HG03039 (cell line): ENCODE results near the gene ABHD4.
A peak's percentile ranks its signal among the peaks of the same experiment; 100 is the strongest.
"Not testable (repeated sequence)": the region's sequence is repeated elsewhere in the genome, so short reads cannot be mapped to it uniquely, and the experiment has no call there.

ENCODE experiments used
- ATAC-seq: cut with Tn5 transposase; IDR thresholded peaks from one replicate; pipeline ENCODE4 v1.9.1; 2021; ENCODE audit warnings: mild to moderate bottlenecking, moderate library complexity; ENCODE audit not compliant: unreplicated experiment

The ABHD4 gene

GRCh38 chr14:22588526-22589095 lies 9.5 kb upstream of the ABHD4 start:
- no peak for ATAC-seq

- ATAC-seq = peak; percentile 87
These were observed 8.8 kb upstream of the ABHD4 start, which contains the start of gene DAD1 for GRCh38 chr14:22589096-22589839. DAD1 (minus strand) TSS chr14:22589224; CDS start chr14:22589157, 67 bp downstream.

DNA sequence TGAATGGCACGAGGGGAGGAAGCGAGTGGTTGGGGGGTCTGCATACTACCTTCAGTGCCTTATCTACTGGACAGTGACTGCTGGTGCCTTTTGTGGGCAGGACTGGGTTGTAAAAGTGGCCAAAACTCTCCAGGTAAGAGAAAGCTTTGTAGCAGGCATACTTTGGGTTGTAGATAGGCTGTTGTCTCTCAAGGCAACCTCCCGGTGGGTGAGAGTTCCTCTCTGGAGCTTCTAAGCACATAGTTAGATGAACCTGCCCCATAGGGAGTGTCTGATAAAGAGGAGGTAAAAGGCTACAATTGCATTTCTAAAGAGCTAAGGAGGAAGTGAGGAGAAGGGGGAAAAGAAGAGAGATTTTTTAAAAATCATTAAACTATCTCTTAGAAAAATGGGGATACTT lies 4.9 kb upstream of the ABHD4 start:
- no peak for ATAC-seq

DNA sequence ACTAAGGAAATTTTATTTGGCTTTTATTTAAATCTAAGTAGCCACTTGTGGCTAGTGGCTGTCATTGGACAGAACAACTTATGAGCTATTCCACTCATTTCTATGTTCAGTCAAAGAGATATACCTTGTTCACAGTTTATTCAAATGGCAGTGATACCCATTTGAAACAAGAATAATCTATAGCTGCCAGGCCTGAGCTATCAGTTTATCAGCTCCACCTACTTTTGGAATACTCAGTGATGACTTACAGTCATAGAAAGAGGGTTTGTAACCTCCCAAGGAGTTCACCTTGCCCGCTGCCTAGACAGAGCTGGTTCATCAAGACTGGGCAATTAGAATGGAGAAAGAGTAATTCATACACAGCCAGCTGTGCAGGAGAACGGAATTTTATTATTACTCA lies 4.5 kb upstream of the ABHD4 start:
- ATAC-seq = no peak

GRCh38 chr14:22594156-22594716 lies 3.9 kb upstream of the ABHD4 start:
- no peak for ATAC-seq

- no peak for ATAC-seq
These were observed 1.7 kb upstream of the ABHD4 start for GRCh38 chr14:22596354-22596879.

- no peak for ATAC-seq
These were observed 835 bp upstream of the ABHD4 start for GRCh38 chr14:22597265-22597664.

- no peak for ATAC-seq
These were observed 365 bp upstream of the ABHD4 start for GRCh38 chr14:22597771-22598098.

DNA sequence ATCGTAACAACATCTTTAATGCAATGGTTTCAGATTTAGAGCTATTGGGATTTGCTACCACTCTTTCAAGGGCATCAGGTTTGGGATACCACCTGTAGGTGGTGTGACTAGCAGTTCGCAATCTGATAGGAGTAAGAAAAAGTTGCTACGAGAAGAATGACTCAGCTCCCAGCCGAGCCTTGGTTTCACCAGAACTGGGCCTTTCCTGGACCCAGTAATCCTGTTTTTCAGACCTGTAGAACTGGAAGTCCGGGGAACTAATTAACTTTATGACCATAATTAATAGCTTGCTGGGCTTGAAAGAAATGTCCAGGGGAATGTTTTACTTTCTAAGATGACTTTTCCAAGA lies 770 bp downstream of the ABHD4 start:
- ATAC-seq = no peak

GRCh38 chr14:22599349-22599748 lies 1.2 kb downstream of the ABHD4 start:
- ATAC-seq = no peak

- ATAC-seq = no peak
These were observed 1.9 kb downstream of the ABHD4 start for GRCh38 chr14:22600027-22600426.

DNA sequence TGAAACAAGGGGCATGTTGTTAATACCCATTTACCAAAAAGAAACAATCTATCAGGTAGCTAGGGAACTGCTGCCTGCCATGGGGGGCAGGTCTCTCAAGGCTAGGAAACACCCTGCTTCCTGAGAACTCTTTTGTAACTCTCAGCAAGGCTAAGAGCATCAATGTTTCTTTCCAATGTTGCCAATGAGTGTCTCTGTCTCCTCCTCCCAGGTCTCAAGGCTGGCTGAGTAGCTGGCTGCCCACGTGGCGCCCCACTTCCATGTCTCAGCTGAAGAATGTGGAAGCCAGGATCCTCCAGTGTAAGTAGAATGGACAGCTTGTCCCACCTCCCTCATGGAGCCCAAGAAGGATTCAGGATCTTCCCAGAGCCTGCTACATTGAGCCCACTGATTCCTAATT lies 3.4 kb downstream of the ABHD4 start:
- ATAC-seq = no peak

DNA sequence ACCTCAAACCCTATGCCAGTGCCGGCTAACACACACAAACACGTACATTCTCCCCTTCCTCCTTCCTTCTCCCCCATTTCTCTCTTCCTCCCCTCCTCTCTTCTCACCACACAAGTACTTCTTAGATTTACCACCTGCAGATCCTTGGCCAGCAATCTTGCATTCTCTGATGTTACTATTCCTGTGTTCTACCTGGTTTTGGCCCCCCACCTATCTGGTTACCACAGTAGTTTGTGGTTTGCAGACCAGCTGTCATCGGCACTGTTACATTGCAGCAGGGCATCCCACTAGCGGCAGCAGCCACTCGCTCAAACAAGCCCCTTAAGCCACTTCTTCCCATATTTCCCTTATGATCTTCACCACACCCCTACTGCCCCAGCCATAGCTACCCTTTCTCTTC lies 3.9 kb downstream of the ABHD4 start:
- ATAC-seq = no peak

DNA sequence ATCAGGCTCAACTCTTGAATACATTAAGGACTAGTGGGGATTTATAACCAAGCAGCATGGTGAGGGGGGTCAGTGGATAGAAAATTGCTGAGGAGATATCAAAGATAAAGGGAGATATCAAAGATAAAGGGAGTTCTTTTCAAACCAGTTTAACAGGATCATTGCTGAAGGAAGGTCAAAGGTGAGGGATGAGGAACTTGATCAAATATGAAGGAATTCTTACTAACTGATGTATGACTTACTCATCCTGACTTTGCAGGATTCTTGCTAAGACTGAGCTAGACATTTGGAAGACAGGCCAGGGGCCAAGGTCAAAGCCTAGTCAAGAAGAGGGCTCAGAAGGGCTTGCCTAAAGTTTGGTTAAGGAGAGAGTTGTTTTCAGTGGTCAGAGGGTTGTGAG lies 4.8 kb downstream of the ABHD4 start:
- ATAC-seq = no peak

DNA sequence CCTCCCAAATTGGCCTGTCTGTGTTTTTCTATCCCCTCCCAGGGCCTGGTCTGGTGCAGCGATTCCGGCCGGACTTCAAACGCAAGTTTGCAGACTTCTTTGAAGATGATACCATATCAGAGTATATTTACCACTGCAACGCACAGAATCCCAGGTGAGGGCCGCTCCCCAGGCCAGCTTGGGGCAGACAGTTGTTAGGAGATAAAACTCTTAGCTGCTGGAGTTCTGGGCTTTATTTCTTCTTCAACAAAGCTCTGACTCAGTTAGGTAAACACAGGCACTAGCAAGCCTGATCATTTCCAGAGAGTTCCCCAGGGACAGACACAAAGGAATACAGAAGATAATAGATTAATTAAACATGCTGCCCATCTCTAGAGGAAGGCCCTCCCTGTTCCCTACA lies 8.3 kb downstream of the ABHD4 start:
- no peak for ATAC-seq

DNA sequence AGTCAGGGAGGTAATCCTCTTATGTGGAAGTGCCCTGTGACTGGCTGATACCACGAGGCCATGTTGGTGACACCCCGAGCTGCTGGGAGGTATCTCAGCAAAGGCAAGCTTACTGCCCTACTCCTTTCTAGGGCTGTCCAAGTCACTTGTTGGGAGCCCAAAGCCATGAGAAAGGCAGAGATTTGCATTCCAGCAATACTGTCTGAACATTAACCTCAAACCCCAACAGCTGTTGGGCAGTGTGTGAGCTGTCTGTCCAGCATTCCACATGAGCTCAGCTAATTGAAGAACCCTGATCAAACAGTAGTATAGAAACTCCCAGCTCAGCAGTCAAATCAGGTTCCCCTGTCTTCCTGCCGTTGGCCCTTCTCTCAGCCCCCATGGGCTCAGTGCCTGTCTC lies 9.2 kb downstream of the ABHD4 start:
- ATAC-seq = no peak

DNA sequence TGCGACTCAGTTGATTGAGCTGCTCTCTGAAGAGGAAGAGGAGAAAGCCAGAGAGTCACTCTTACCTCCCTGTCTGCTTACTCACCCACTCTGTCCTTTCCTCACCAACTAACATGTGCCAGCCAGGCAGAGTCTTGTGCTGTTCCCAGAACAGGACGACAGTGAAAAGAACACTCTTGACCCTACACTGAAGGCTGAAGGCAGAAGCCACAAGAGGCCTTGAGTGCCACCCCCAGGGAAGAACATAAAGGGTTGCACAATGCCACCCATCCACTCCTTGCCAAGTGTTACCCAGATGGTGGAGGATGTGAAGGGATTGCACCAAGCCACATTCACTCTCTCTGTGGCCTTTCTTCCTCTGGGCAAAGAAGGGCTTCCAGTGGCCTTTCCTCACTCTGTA lies 12.8 kb downstream of the ABHD4 start:
- ATAC-seq = no peak

DNA sequence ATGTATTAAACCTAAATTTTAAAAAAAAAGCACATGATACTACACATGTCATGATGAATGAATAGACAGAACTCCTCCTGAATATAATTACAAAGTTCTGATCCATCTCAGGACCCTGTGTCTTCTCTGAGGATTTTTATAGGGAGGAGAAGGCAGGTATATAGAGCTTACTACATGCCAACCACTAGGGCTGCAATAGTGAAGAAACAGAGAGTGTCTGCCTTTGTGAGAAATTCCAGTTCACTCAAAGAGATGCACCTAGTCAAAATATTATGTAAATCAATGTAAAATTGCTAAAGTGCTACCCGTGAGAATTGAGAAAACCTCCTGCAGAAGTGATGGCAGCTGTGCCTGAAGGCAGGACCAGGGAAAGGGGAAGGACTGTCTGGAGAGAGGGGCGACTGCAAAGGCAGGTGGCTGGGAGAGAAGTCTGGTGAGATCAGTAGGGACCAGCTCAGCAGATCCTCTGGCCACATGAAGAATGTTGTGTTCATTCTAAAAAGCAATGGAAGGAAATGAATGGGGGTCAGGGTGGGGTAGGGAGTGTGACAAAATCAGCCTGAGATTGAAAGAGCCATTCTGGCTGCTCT lies 15.1 kb downstream of the ABHD4 start:
- no peak for ATAC-seq

- ATAC-seq = no peak
These were observed 15.7 kb downstream of the ABHD4 start for GRCh38 chr14:22613736-22614239.

DNA sequence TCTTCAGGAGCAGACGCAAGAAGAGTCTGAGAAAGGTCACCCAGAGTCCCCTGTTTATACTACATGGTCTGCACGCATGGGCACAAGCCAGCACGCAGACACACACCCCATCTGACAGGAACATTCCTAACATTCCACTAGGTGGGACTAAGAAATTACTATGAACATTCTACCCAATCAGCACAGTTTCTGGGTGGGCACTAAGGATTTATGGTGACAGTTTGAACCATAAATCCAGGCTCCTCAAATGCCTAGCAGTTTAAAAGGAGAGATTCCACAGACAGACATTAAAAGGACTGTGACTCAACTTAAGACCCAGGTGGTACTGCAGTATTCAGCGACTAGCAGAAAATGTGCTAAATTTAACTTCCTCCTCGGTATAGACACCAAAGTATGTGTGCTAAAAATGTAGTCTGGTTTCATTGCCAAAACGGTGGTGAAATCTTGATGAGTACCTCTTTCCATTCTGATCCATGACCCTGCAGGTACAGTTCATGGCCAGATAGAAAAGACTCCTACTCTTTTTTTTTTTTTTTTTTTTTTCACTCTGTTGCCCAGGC lies 16.2 kb downstream of the ABHD4 start:
- ATAC-seq = no peak

GRCh38 chr14:22615765-22616164 lies 17.7 kb downstream of the ABHD4 start:
- not testable (repeated sequence) for ATAC-seq

- no peak for ATAC-seq
These were observed 24.2 kb downstream of the ABHD4 start for GRCh38 chr14:22622255-22622654.
